ENCODE results near the gene RANBP3.

DNA sequence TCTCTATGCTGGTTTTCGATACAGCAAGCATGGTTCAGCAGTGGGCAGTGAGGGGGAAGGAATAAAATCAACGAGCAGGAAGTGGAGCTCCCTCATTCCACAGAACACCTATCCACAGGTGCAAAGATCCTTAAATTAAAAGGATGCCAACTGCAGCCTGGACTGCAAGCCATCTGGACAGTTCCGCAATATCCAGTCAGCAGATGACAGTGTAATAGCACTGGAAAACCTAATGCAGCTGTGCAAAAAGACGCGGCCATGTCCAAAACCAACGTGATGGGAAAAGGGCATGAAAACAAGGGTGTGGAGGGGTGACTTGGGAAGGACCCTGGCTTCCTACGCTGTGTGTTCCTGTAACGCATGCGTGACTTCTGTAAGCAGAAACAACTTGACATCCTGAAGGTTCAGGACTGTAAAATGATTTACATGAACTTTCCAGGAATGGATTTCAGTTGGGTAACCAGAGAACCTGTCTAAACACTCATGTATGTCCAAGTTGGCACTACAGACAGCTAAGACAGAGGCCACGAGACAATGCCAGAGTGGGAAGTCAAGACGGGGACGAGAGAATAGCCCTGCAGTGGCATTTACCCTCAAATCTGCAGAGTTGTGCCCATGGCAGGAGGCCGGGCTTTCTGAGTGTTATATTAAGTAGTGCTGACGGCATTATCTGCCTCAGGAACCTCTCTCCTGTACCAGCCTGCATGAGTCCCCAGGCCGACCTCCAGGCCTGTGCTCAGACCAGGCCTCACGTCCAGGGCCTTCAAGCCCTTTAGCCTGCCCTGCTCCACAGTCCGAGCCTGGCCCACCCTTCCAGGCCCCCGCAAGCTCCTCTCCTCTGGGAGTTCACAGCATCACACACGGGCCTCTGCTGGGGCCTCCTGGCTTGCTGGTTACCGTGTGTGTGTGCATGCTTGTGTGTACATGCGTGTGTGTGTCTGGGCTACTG lies 37.4 kb downstream of the RANBP3 start:
- TF ChIP-seq CREB1 (IDR thresholded peaks at IDR 0.05; ENCODE audit: low read depth), result no peak
- TF ChIP-seq YY1 (IDR thresholded peaks at IDR 0.05; ENCODE audit: low read depth), result no peak
- TF ChIP-seq, protein P1, sequence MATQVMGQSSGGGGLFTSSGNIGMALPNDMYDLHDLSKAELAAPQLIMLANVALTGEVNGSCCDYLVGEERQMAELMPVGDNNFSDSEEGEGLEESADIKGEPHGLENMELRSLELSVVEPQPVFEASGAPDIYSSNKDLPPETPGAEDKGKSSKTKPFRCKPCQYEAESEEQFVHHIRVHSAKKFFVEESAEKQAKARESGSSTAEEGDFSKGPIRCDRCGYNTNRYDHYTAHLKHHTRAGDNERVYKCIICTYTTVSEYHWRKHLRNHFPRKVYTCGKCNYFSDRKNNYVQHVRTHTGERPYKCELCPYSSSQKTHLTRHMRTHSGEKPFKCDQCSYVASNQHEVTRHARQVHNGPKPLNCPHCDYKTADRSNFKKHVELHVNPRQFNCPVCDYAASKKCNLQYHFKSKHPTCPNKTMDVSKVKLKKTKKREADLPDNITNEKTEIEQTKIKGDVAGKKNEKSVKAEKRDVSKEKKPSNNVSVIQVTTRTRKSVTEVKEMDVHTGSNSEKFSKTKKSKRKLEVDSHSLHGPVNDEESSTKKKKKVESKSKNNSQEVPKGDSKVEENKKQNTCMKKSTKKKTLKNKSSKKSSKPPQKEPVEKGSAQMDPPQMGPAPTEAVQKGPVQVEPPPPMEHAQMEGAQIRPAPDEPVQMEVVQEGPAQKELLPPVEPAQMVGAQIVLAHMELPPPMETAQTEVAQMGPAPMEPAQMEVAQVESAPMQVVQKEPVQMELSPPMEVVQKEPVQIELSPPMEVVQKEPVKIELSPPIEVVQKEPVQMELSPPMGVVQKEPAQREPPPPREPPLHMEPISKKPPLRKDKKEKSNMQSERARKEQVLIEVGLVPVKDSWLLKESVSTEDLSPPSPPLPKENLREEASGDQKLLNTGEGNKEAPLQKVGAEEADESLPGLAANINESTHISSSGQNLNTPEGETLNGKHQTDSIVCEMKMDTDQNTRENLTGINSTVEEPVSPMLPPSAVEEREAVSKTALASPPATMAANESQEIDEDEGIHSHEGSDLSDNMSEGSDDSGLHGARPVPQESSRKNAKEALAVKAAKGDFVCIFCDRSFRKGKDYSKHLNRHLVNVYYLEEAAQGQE (IDR thresholded peaks at IDR 0.05; ENCODE audit: low read depth), result no peak
- no peak for TF ChIP-seq FOXM1 (IDR thresholded peaks at IDR 0.05; ENCODE audit: borderline replicate concordance, low read depth)
- no peak for TF ChIP-seq USF1 (IDR thresholded peaks at IDR 0.05)
- TF ChIP-seq RAD21 (IDR thresholded peaks at IDR 0.05; ENCODE audit: low read depth), result no peak
- TF ChIP-seq EP300 (IDR thresholded peaks at IDR 0.05; ENCODE audit: borderline replicate concordance), result no peak
- no peak for TF ChIP-seq TAF1 (IDR thresholded peaks at IDR 0.05; ENCODE audit: low read depth)
- TF ChIP-seq CEBPB (IDR thresholded peaks at IDR 0.05), result no peak
- no peak for TF ChIP-seq EGR1 (IDR thresholded peaks at IDR 0.05)
